Fibroblast of skin of left quadriceps (primary cell): Measurements from ENCODE around the gene SPATS2.

Experiments used
- DNase-seq, 2 experiments: peaks; one replicate each; pipeline ENCODE4 v3.0.0-alpha.2; 2013; ENCODE audit warnings: low read depth in 2 of 2

SPATS2 gene

GRCh38 chr12:49541140-49541861 is 174.0 kb downstream of the SPATS2 start:
- DNase-seq, result no peak

GRCh38 chr12:49541911-49542505 is 174.7 kb downstream of the SPATS2 start:
- no peak for DNase-seq

GRCh38 chr12:49542592-49543160 is 175.4 kb downstream of the SPATS2 start:
- DNase-seq, result no peak

- DNase-seq, result no peak
Observed at GRCh38 chr12:49543221-49543913, 176.1 kb downstream of the SPATS2 start.

GRCh38 chr12:49543914-49544815 is 176.9 kb downstream of the SPATS2 start:
- no peak for DNase-seq

GRCh38 chr12:49545815-49546214 is 178.6 kb downstream of the SPATS2 start:
- DNase-seq, result no peak

- no peak for DNase-seq
Observed at GRCh38 chr12:49546481-49546880, 179.2 kb downstream of the SPATS2 start.

- DNase-seq, result no peak
Observed at GRCh38 chr12:49547090-49547690, 179.9 kb downstream of the SPATS2 start.

GRCh38 chr12:49548481-49548821 is 181.2 kb downstream of the SPATS2 start:
- no peak for DNase-seq

- no peak for DNase-seq
Observed at GRCh38 chr12:49548822-49549648, 181.8 kb downstream of the SPATS2 start.

GRCh38 chr12:49549735-49550692 is 182.8 kb downstream of the SPATS2 start:
- DNase-seq, result no peak

GRCh38 chr12:49550693-49551252 is 183.5 kb downstream of the SPATS2 start:
- no peak for DNase-seq

- no peak for DNase-seq
Observed at GRCh38 chr12:49552014-49552413, 184.8 kb downstream of the SPATS2 start.

GRCh38 chr12:49552425-49552824 is 185.2 kb downstream of the SPATS2 start:
- DNase-seq, result no peak

GRCh38 chr12:49552899-49553298 is 185.6 kb downstream of the SPATS2 start:
- no peak for DNase-seq

GRCh38 chr12:49553512-49554088 is 186.3 kb downstream of the SPATS2 start:
- no peak for DNase-seq

- no peak for DNase-seq
Observed at GRCh38 chr12:49554266-49554665, 187.0 kb downstream of the SPATS2 start.

GRCh38 chr12:49555631-49556390 is 188.5 kb downstream of the SPATS2 start:
- no peak for DNase-seq
